Heart left ventricle (tissue), 16 donors: ENCODE measurements around the gene CD160. TPM values are rescaled to one million over a fixed set of nuclear protein-coding genes. Genes with fewer than 3 reads are reported as not detected.
"Not testable (repeated sequence)": the region's sequence is repeated elsewhere in the genome, so short reads cannot be mapped to it uniquely, and the experiment has no call there.

ENCODE experiments used
- ATAC-seq, 4 donors: fragments of 200-7000 bp; cut with Tn5 transposase; one replicate each; pipeline ENCODE4 v1.9.1; 2020 to 2022; ENCODE audit warnings: moderate library complexity in 4 of 4, mild to moderate bottlenecking in 3 of 4, moderate number of reproducible peaks in 1 of 4
- DNase-seq, 5 donors: peaks; one replicate each; pipeline ENCODE4 v3.0.0-alpha.2; 2020
- H3K27ac ChIP-seq, 12 donors: fragments of 200-600 bp; sonication (generic) in 4 of 12; one replicate each; pipeline versions ENCODE4 v1.5.0 to v1.8.0; 2016 to 2022; ENCODE audit warnings: mild to moderate bottlenecking in 2 of 12
- H3K27me3 ChIP-seq, 9 donors: fragments of 200-600 bp; sonication (generic) in 2 of 9; one replicate each; pipeline versions ENCODE4 v1.5.1 to v1.8.0; 2016 to 2022; ENCODE audit warnings: mild to moderate bottlenecking in 3 of 9
- H3K36me3 ChIP-seq, 9 donors: fragments of 200-600 bp; sonication (generic) in 2 of 9; one replicate each; pipeline versions ENCODE4 v1.5.0 to v1.8.0; 2018 to 2022; ENCODE audit warnings: mild to moderate bottlenecking in 2 of 9
- H3K4me1 ChIP-seq, 12 donors: fragments of 200-600 bp; sonication (generic) in 4 of 12; one replicate each; pipeline versions ENCODE4 v1.5.0 to v1.8.0; 2016 to 2022; ENCODE audit warnings: mild to moderate bottlenecking in 3 of 12
- H3K4me3 ChIP-seq, 12 donors: fragments of 200-600 bp; sonication (generic) in 4 of 12; one replicate each; pipeline versions ENCODE4 v1.5.0 to v1.8.0; 2017 to 2022; ENCODE audit warnings: mild to moderate bottlenecking in 9 of 12, moderate library complexity in 4 of 12
- H3K9me3 ChIP-seq, 12 donors: fragments of 200-600 bp; sonication (generic) in 4 of 12; one replicate each; pipeline versions ENCODE4 v1.5.0 to v1.8.0; 2016 to 2022; ENCODE audit warnings: mild to moderate bottlenecking in 1 of 12
- CTCF ChIP-seq, 12 donors: fragments of 200-600 bp; sonication (generic) in 4 of 12; IDR thresholded peaks; one replicate each; pipeline versions ENCODE4 v1.5.0 to v1.8.0; 2018 to 2022; ENCODE audit warnings: antibody characterized with exemption in 12 of 12, mild to moderate bottlenecking in 5 of 12
- POLR2A ChIP-seq, 2 donors: fragments of 450-650 bp; IDR thresholded peaks; one replicate each; pipeline ENCODE4 v1.6.1; 2017; ENCODE audit warnings: antibody characterized with exemption in 2 of 2, mild to moderate bottlenecking in 2 of 2, moderate library complexity in 2 of 2
- WGBS, 4 donors: extraction: QIAGEN DNeasy Blood & Tissue Kit in 2 of 4; methylation state at CpG; one replicate each; pipeline versions ENCODE4 v1.1.5 to v1.1.7; 2013 to 2018; 5-methylcytosine and 5-hydroxymethylcytosine counted together
- intact Hi-C, 10 donors: fragments of 100-400 bp; cut with DNase I; formaldehyde crosslinking; loops; one replicate each; pipeline versions ENCODE4 v1.11.1 to v1.14.2; 2022
- polyA plus RNA-seq, 2 donors: library from polyadenylated mRNA; stranded (reverse); fragments of 200-250 nt; gene quantifications; one replicate each; pipeline ENCODE4 v1.2.3, GENCODE V29; 2013
- total RNA-seq, 9 donors: library from RNA; depleted of rRNA in 2 of 9; stranded (reverse); fragments of >200 nt in 2 of 9; fragmentation: NEBNext Ultra II Directional in 3 of 9; extraction: Animal tissue kit (Norgen Biotek cat#: 25700) in 3 of 9; gene quantifications; one replicate each; pipeline versions ENCODE4 v1.1.0 to v1.2.4, GENCODE V29; 2016 to 2023
- donor health status: ischemic (EF 13 %, LVEDD 7.1; RV severe dilation, severe dysfunction).
- donor health status: healthy with polysubstance abuse.
- donor health status: DM: no; HTN: yes; CAD: no.
- donor health status: DM: no; HTN: no; CAD: no.
- donor health status: ischemic (EF 25% LVEDD 6.9; RV normal size, moderate dysfunction).
- donor health status: ischemic (EF 25% LVEDD 5.7; RV mildly dilated, moderate dysfunction).
- donor health status: healthy.
- donor health status: DM: yes; HTN: yes; CAD: no.
- donor health status: ischemic (EF 35%, LVEDD 5.7; RV mildly dilated, moderate dysfunction).
- donor health status: nonischemic (EF 11% LVEDD 7.7; RV severe dilation, severe dysfunction).
- donor health status: DM: yes; HTN: yes; CAD: no.
- donor health status: PGD.
- donor health status: ischemic (EF 29% LVEDD 5.4; RV normal size, mild dysfunction).
- donor health status: nonischemic (EF 23%, LVEDD 6.1; RV moderate dilation, normal function).

CD160 gene
- total and polyA plus RNA-seq, 11 donors, result 0.64 to 0.79 TPM; not detected in 9

- 91 to 96% (median 93%) methylated on average over 2 of the region's 2 CpGs for WGBS, 4 donors
- Histone ChIP-seq H3K27me3 (no peaks in the 10 kb centered on the region), H3K4me3 (no peak overlapping the region), H3K36me3 (peaks cover 0 to 94% (median 62%) of the 10 kb centered on the region in 9 donors), H3K27ac (no peak overlapping the region), H3K9me3 (no peaks in the 10 kb centered on the region), H3K4me1 (peaks cover 0 to 27% (median 9%) of the 10 kb centered on the region in 12 donors)
- intact Hi-C loops, result loop anchor here in 1 of 10 donors (10.0 kb wide), 1 partner anchor 67 kb away; the partner anchor contains the start of genes POLR3C and RNF115
- no peak for DNase-seq
- no peak for ATAC-seq
- no peak for TF ChIP-seq CTCF (IDR thresholded peaks at IDR 0.05)
- no peak for TF ChIP-seq POLR2A (IDR thresholded peaks at IDR 0.05)
Observed at GRCh38 chr1:145757420-145757819, 38.1 kb downstream of the CD160 start.

GRCh38 chr1:145758116-145758515, 38.8 kb downstream of the CD160 start:
- Histone ChIP-seq H3K36me3 (peaks cover 0 to 92% (median 60%) of the 10 kb centered on the region in 9 donors), H3K4me3 (no peak overlapping the region), H3K27me3 (no peaks in the 10 kb centered on the region), H3K27ac (no peak overlapping the region), H3K4me1 (peaks cover 0 to 24% (median 9%) of the 10 kb centered on the region in 12 donors), H3K9me3 (no peaks in the 10 kb centered on the region)
- DNase-seq (no peak), ATAC-seq (peak; percentile 41 to 64 (median 54))
- intact Hi-C loops, result loop anchor here in 1 of 10 donors (10.0 kb wide), 1 partner anchor 67 kb away; the partner anchor contains the start of genes POLR3C and RNF115
- WGBS, 4 donors, result 57 to 65% (median 59%) methylated on average over 1 of the region's 1 CpG
- no peak for TF ChIP-seq POLR2A (IDR thresholded peaks at IDR 0.05)
- TF ChIP-seq CTCF (IDR thresholded peaks at IDR 0.05), result no peak

GRCh38 chr1:145758575-145758974, 39.3 kb downstream of the CD160 start:
- Histone ChIP-seq H3K4me1 (peaks cover 0 to 24% (median 9%) of the 10 kb centered on the region in 12 donors), H3K27me3 (no peaks in the 10 kb centered on the region), H3K36me3 (peaks cover 0 to 90% (median 55%) of the 10 kb centered on the region in 9 donors), H3K9me3 (no peaks in the 10 kb centered on the region), H3K4me3 (no peak overlapping the region), H3K27ac (no peak overlapping the region)
- 38 to 69% (median 62%) methylated on average over 1 of the region's 1 CpG for WGBS, 4 donors
- DNase-seq (no peak), ATAC-seq (no peak)
- TF ChIP-seq CTCF (IDR thresholded peaks at IDR 0.05) (no peak), POLR2A (IDR thresholded peaks at IDR 0.05) (no peak)
- intact Hi-C loops, result loop anchor here in 1 of 10 donors (10.0 kb wide), 1 partner anchor 66 kb away; the partner anchor contains the start of genes POLR3C and RNF115

DNA sequence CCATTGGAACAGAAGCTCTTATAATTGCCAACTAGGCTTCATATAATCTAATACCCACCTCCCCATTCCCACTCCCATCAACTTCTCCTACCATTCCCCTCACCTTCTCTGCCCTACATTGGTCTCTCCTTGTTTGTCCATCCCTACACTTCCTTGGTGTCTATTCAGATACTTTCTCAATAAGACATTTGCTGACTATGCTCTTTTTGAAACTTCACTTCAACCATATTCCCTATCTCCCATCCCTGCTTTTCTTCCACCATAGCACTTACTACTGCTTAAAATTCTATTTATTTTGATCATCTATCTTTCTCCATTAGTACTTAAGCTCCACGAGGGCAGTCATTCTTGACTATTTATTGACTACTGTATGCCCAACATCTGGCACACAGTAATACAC, 40.4 kb downstream of the CD160 start:
- peaks cover 0 to 80% (median 46%) of the 10 kb centered on the region in 9 donors for H3K36me3 ChIP-seq
- ATAC-seq (no peak), DNase-seq (no peak)
- 42 to 78% (median 73%) methylated on average over 1 of the region's 1 CpG for WGBS, 4 donors
- no peaks in the 10 kb centered on the region for H3K27me3 ChIP-seq
- no peaks in the 10 kb centered on the region for H3K9me3 ChIP-seq
- intact Hi-C loops, result loop anchor here in 1 of 10 donors (10.0 kb wide), 1 partner anchor 65 kb away; the partner anchor contains the start of genes POLR3C and RNF115
- TF ChIP-seq CTCF (IDR thresholded peaks at IDR 0.05) (no peak), POLR2A (IDR thresholded peaks at IDR 0.05) (no peak)
- H3K27ac ChIP-seq, result no peak overlapping the region
- no peak overlapping the region for H3K4me3 ChIP-seq
- peaks cover 0 to 24% (median 9%) of the 10 kb centered on the region in 12 donors for H3K4me1 ChIP-seq

GRCh38 chr1:145760395-145760949, 41.2 kb downstream of the CD160 start:
- H3K4me3 ChIP-seq, ATAC-seq, DNase-seq, H3K27me3 ChIP-seq, H3K27ac ChIP-seq, H3K9me3 ChIP-seq, intact Hi-C loops: not testable (repeated sequence)
- Histone ChIP-seq H3K36me3 (peaks cover 0 to 74% (median 44%) of the 10 kb centered on the region in 9 donors), H3K4me1 (peaks cover 0 to 27% (median 10%) of the 10 kb centered on the region in 12 donors)
- 98 to 100% (median 98%) methylated on average over 4 of the region's 4 CpGs for WGBS, 4 donors

DNA sequence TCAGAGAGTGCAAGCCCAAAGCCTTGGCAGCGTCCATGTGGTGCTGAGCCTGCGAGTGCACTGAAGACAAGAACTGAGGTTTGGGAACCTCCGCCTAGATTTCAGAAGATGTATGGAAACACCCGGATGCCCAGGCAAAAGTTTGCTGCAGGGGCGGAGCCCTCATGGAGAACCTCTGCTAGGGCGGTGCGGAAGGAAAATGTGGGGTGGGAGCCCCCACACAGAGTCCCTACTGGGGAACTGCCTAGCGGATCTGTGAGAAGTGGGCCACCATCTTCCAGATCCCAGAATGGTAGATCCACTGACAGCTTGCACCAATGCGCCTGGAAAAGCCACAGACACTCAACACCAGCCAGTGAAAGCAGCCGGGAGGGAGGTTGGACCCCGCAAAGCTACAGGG, 42.2 kb downstream of the CD160 start:
- 97 to 99% (median 98%) methylated on average over 9 to 11 of the region's 11 CpGs for WGBS, 4 donors
- H3K4me3 ChIP-seq, H3K9me3 ChIP-seq, H3K27ac ChIP-seq, ATAC-seq, H3K27me3 ChIP-seq, intact Hi-C loops, DNase-seq: not testable (repeated sequence)
- Histone ChIP-seq H3K36me3 (peaks cover 0 to 67% (median 38%) of the 10 kb centered on the region in 9 donors), H3K4me1 (peaks cover 0 to 32% (median 12%) of the 10 kb centered on the region in 12 donors)

GRCh38 chr1:145762001-145762400, 42.7 kb downstream of the CD160 start:
- Histone ChIP-seq H3K36me3 (peaks cover 0 to 66% (median 35%) of the 10 kb centered on the region in 9 donors), H3K4me1 (peaks cover 0 to 32% (median 12%) of the 10 kb centered on the region in 12 donors)
- H3K9me3 ChIP-seq, H3K4me3 ChIP-seq, H3K27ac ChIP-seq, ATAC-seq, intact Hi-C loops, DNase-seq, H3K27me3 ChIP-seq: not testable (repeated sequence)
- WGBS, 4 donors, result 99 to 100% (median 100%) methylated on average over 2 of the region's 2 CpGs
